ENCODE results near the gene ARHGAP35.
"Not testable (repeated sequence)": the region's sequence is repeated elsewhere in the genome, so short reads cannot be mapped to it uniquely, and the experiment has no call there.

Gene ARHGAP35

GRCh38 chr19:46871173-46871572 lies 10.4 kb downstream of the ARHGAP35 start:
- not testable (repeated sequence) for DNase-seq

- DNase-seq: no peak
Observed at GRCh38 chr19:46872967-46873366, 12.2 kb downstream of the ARHGAP35 start.

GRCh38 chr19:46875234-46875633 lies 14.4 kb downstream of the ARHGAP35 start:
- no peak for DNase-seq

GRCh38 chr19:46875657-46876056 lies 14.9 kb downstream of the ARHGAP35 start:
- DNase-seq: no peak

- DNase-seq: no peak
Observed at GRCh38 chr19:46878613-46879375, 18.0 kb downstream of the ARHGAP35 start.

GRCh38 chr19:46880431-46880830 lies 19.6 kb downstream of the ARHGAP35 start:
- no peak for DNase-seq

GRCh38 chr19:46881092-46881491 lies 20.3 kb downstream of the ARHGAP35 start:
- DNase-seq: no peak

- no peak for DNase-seq
Observed at GRCh38 chr19:46882034-46882433, 21.2 kb downstream of the ARHGAP35 start.

- not testable (repeated sequence) for DNase-seq
Observed at GRCh38 chr19:46882751-46883150, 22.0 kb downstream of the ARHGAP35 start.

- DNase-seq: no peak
Observed at GRCh38 chr19:46885411-46885810, 24.6 kb downstream of the ARHGAP35 start.

GRCh38 chr19:46886546-46887239 lies 25.9 kb downstream of the ARHGAP35 start:
- no peak for DNase-seq

- DNase-seq: no peak
Observed at GRCh38 chr19:46887240-46887782, 26.5 kb downstream of the ARHGAP35 start.

GRCh38 chr19:46890423-46891170 lies 29.8 kb downstream of the ARHGAP35 start:
- DNase-seq: no peak

- DNase-seq: no peak
Observed at GRCh38 chr19:46892252-46893179, 31.7 kb downstream of the ARHGAP35 start.

GRCh38 chr19:46896076-46896794 lies 35.4 kb downstream of the ARHGAP35 start:
- DNase-seq: no peak

GRCh38 chr19:46898731-46899130 lies 37.9 kb downstream of the ARHGAP35 start:
- no peak for DNase-seq

GRCh38 chr19:46900341-46900740 lies 39.5 kb downstream of the ARHGAP35 start:
- DNase-seq: no peak

- no peak for DNase-seq
Observed at GRCh38 chr19:46901701-46902401, 41.1 kb downstream of the ARHGAP35 start.

GRCh38 chr19:46902402-46902766 lies 41.6 kb downstream of the ARHGAP35 start:
- no peak for DNase-seq

GRCh38 chr19:46903458-46903857 lies 42.7 kb downstream of the ARHGAP35 start:
- no peak for DNase-seq
